OCI-LY3 (cell line): ENCODE data around the gene DAAM2.

ENCODE experiments used
- EZH2phosphoT487 ChIP-seq: fragments of 200-600 bp; shearing (Covaris generic); IDR thresholded peaks from 2 replicates; pipeline ENCODE4 v1.6.1; 2018; ENCODE audit warnings: antibody characterized with exemption, mixed run types, low read depth
- TF ChIP-seq, protein P1 (sequence below): fragments of 200-600, 300-600 bp; sonication (generic); IDR thresholded peaks from 2 replicates; pipeline ENCODE4 v1.5.1; 2014; ENCODE audit warnings: antibody characterized with exemption, low read length, low read depth

DNA sequence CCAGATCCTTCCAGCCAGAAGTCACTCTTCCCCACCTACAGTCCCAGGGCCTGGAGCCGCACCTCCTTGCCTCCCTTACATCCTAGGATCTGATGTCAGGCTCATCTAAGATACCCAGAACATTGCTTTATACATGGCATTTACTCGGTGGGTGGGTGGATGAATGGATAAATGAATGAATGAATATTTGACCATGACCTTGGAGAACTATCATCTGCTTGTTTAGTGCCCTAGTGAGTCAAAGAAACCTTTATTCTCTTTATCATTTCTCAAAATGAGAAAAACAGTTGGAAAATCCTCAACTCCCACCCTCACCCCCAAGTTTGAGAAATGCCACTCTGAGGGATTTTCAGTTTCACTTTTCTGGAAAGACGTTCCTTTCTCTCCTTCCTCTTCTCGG, 56.0 kb downstream of the DAAM2 start:
- TF ChIP-seq, protein P1, sequence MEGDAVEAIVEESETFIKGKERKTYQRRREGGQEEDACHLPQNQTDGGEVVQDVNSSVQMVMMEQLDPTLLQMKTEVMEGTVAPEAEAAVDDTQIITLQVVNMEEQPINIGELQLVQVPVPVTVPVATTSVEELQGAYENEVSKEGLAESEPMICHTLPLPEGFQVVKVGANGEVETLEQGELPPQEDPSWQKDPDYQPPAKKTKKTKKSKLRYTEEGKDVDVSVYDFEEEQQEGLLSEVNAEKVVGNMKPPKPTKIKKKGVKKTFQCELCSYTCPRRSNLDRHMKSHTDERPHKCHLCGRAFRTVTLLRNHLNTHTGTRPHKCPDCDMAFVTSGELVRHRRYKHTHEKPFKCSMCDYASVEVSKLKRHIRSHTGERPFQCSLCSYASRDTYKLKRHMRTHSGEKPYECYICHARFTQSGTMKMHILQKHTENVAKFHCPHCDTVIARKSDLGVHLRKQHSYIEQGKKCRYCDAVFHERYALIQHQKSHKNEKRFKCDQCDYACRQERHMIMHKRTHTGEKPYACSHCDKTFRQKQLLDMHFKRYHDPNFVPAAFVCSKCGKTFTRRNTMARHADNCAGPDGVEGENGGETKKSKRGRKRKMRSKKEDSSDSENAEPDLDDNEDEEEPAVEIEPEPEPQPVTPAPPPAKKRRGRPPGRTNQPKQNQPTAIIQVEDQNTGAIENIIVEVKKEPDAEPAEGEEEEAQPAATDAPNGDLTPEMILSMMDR = no peak
- no peak for TF ChIP-seq EZH2phosphoT487
